LNCAP (cell line): Measurements from ENCODE around the gene MBTPS1.

Experiments
- CTCF ChIP-seq: fragments of 450-650 bp; IDR thresholded peaks from 2 replicates; pipeline ENCODE4 v1.5.1; 2017; ENCODE audit warnings: mild to moderate bottlenecking

Gene MBTPS1

GRCh38 chr16:84026606-84027005, 90.1 kb downstream of the MBTPS1 start:
- no peak for TF ChIP-seq CTCF

GRCh38 chr16:84024854-84025253, 91.9 kb downstream of the MBTPS1 start:
- TF ChIP-seq CTCF: no peak

- no peak for TF ChIP-seq CTCF
Observed at GRCh38 chr16:84022644-84023043, 94.1 kb downstream of the MBTPS1 start.

- no peak for TF ChIP-seq CTCF
Observed at GRCh38 chr16:84021488-84021887, 95.3 kb downstream of the MBTPS1 start.

- TF ChIP-seq CTCF: no peak
Observed at GRCh38 chr16:84020353-84020752, 96.4 kb downstream of the MBTPS1 start.

GRCh38 chr16:84018710-84019109, 98.0 kb downstream of the MBTPS1 start:
- TF ChIP-seq CTCF: no peak

GRCh38 chr16:84016477-84016876, 100.3 kb downstream of the MBTPS1 start:
- no peak for TF ChIP-seq CTCF

GRCh38 chr16:84015399-84015798, 101.3 kb downstream of the MBTPS1 start:
- no peak for TF ChIP-seq CTCF
